Left ventricle myocardium superior (tissue), 1 donor: ENCODE measurements around the gene IRF9. TPM values are rescaled to one million over a fixed set of nuclear protein-coding genes. Genes with fewer than 3 reads are reported as not detected.

Source experiments
- ATAC-seq: fragments of 200-7000 bp; cut with Tn5 transposase; one replicate; pipeline ENCODE4 v1.9.1; 2020; ENCODE audit warnings: mild to moderate bottlenecking, moderate library complexity
- DNase-seq: peaks from one replicate; pipeline ENCODE4 v3.0.0-alpha.2; 2020
- intact Hi-C: fragments of 100-400 bp; cut with micrococcal nuclease; formaldehyde crosslinking; loops from one replicate; pipeline ENCODE4 v1.11.0; 2022
- microRNA-seq: library from miRNA; unstranded; fragments of <30 nt; microRNA quantifications from one replicate; pipeline ENCODE4 v1.2.0, GENCODE V29; 2020; ENCODE audit warnings: borderline number of aligned reads
- total RNA-seq: library from RNA; stranded (reverse); fragmentation: NEBNext Ultra II Directional; extraction: Animal tissue kit (Norgen Biotek cat#: 25700); gene quantifications from one replicate; pipeline ENCODE4 v1.2.1, GENCODE V29; 2021
- donor health status: DM: no; HTN: yes; CAD: no; lungs with severe emphysema.

Gene IRF9
- total RNA-seq, 1 donor from 2014 or later: 27.6 TPM

- DNase-seq (no peak), ATAC-seq (no peak)
- intact Hi-C loops: no loop called here
Measured at GRCh38 chr14:24204163-24205146, 43.4 kb downstream of the IRF9 start.

GRCh38 chr14:24206260-24207103 lies 45.4 kb downstream of the IRF9 start:
- intact Hi-C loops: no loop called here
- no peak for ATAC-seq

GRCh38 chr14:24207104-24207551 lies 46.1 kb downstream of the IRF9 start:
- intact Hi-C loops: no loop called here
- DNase-seq: no peak
- no peak for ATAC-seq

More at GRCh38 chr14:24206260-24207103, 45.4 kb downstream of the IRF9 start:
- DNase-seq: no peak

GRCh38 chr14:24207625-24208024 lies 46.6 kb downstream of the IRF9 start:
- no peak for DNase-seq
- intact Hi-C loops: no loop called here
- ATAC-seq: no peak

- DNase-seq (no peak), ATAC-seq (no peak)
- intact Hi-C loops: no loop called here
Measured at GRCh38 chr14:24211311-24211710, 50.2 kb downstream of the IRF9 start.

GRCh38 chr14:24212924-24213865 lies 52.1 kb downstream of the IRF9 start, which contains the start of gene CHMP4A:
Gene CHMP4A, minus strand, starts transcription at chr14:24213488. Its CDS starts 49 bp downstream, at chr14:24213439.
- DNase-seq: peak; percentile 97
- intact Hi-C loops: no loop called here
- peak; percentile 90 for ATAC-seq

- ATAC-seq: no peak
- intact Hi-C loops: no loop called here
- DNase-seq: no peak
Measured at GRCh38 chr14:24213866-24214662, 53.0 kb downstream of the IRF9 start.

GRCh38 chr14:24215495-24216344 lies 54.7 kb downstream of the IRF9 start, which contains the start of gene MDP1:
Gene MDP1, minus strand, starts transcription at chr14:24216066. Its CDS starts 111 bp downstream, at chr14:24215955.
- intact Hi-C loops: no loop called here
- DNase-seq (peak; percentile 91), ATAC-seq (peak; percentile 80)

Small RNAs within 50 kb of the gene (microRNA-seq; reads per million reads assigned to microRNA genes)
- gene MIR7703: not detected

Other genes starting within 250 kb of the IRF9 start
- 26.9 TPM for gene DHRS4, start 207.5 kb upstream of the IRF9 start, total RNA-seq
- 15.2 TPM for gene DHRS4L2, start 172.3 kb upstream of the IRF9 start, total RNA-seq
- 0.12 TPM for gene CARMIL3, start 109.3 kb upstream of the IRF9 start, total RNA-seq
- not detected for gene CPNE6, start 89.7 kb upstream of the IRF9 start, total RNA-seq
- 3.0 TPM for gene PCK2, start 67.0 kb upstream of the IRF9 start, total RNA-seq
- 85.8 TPM for gene DCAF11, start 46.5 kb upstream of the IRF9 start, total RNA-seq
- 0.77 TPM for gene NRL, start 46.3 kb upstream of the IRF9 start, total RNA-seq
- 140 TPM for gene FITM1, start 30.6 kb upstream of the IRF9 start, total RNA-seq
- gene PSME1, start 25.1 kb upstream of the IRF9 start, total RNA-seq: 137 TPM
- gene EMC9, start 19.7 kb upstream of the IRF9 start, total RNA-seq: 16.4 TPM
- gene PSME2, start 14.7 kb upstream of the IRF9 start, total RNA-seq: 92.6 TPM
- 42.8 TPM for gene RNF31, start 13.8 kb upstream of the IRF9 start, total RNA-seq
- 3.2 TPM for gene REC8, start 10.8 kb downstream of the IRF9 start, total RNA-seq
- gene IPO4, start 27.6 kb downstream of the IRF9 start, total RNA-seq: 14.9 TPM
- 19.2 TPM for gene TM9SF1, start 34.2 kb downstream of the IRF9 start, total RNA-seq
- 0.25 TPM for gene TSSK4, start 44.4 kb downstream of the IRF9 start, total RNA-seq
- gene CHMP4A, start 52.2 kb downstream of the IRF9 start, total RNA-seq: 30.1 TPM
- 15.4 TPM for gene MDP1, start 54.8 kb downstream of the IRF9 start, total RNA-seq
- 225 TPM for gene NEDD8, start 71.1 kb downstream of the IRF9 start, total RNA-seq
- 29.0 TPM for gene GMPR2, start 71.7 kb downstream of the IRF9 start, total RNA-seq
- gene TINF2, start 81.4 kb downstream of the IRF9 start, total RNA-seq: 34.5 TPM
- gene TGM1, start 101.9 kb downstream of the IRF9 start, total RNA-seq: 2.7 TPM
- gene RABGGTA, start 110.3 kb downstream of the IRF9 start, total RNA-seq: 19.4 TPM
- gene DHRS1, start 138.5 kb downstream of the IRF9 start, total RNA-seq: 5.9 TPM
- gene NOP9, start 138.6 kb downstream of the IRF9 start, total RNA-seq: 25.5 TPM
- 3.9 TPM for gene CIDEB, start 146.7 kb downstream of the IRF9 start, total RNA-seq
- 1.5 TPM for gene LTB4R2, start 148.9 kb downstream of the IRF9 start, total RNA-seq
- 1.6 TPM for gene LTB4R, start 150.2 kb downstream of the IRF9 start, total RNA-seq
- gene ADCY4, start 173.8 kb downstream of the IRF9 start, total RNA-seq: 26.5 TPM
- 3.5 TPM for gene RIPK3, start 178.7 kb downstream of the IRF9 start, total RNA-seq
- 21.7 TPM for gene NFATC4, start 206.9 kb downstream of the IRF9 start, total RNA-seq
- 7.3 TPM for gene NYNRIN, start 237.7 kb downstream of the IRF9 start, total RNA-seq